Mucosa of descending colon (tissue), 3 donors: Measurements from ENCODE around the gene UBA6. TPM values are rescaled to one million over a fixed set of nuclear protein-coding genes. Genes with fewer than 3 reads are reported as not detected.

Source experiments
- ATAC-seq: fragments of 200-7000 bp; cut with Tn5 transposase; one replicate; pipeline ENCODE4 v1.9.1; 2020; ENCODE audit warnings: mild to moderate bottlenecking, moderate library complexity
- DNase-seq, 3 donors: peaks; one replicate each; pipeline ENCODE4 v3.0.0-alpha.2; 2020
- H3K36me3 ChIP-seq: fragments of 200-600 bp; one replicate; pipeline ENCODE4 v1.8.0; 2021; ENCODE audit warnings: low read depth, mild to moderate bottlenecking
- H3K4me1 ChIP-seq: fragments of 200-600 bp; one replicate; pipeline ENCODE4 v1.8.0; 2021; ENCODE audit warnings: low read depth, mild to moderate bottlenecking
- H3K4me3 ChIP-seq: fragments of 200-600 bp; one replicate; pipeline ENCODE4 v1.8.0; 2021; ENCODE audit warnings: mild to moderate bottlenecking
- H3K9me3 ChIP-seq: fragments of 200-600 bp; one replicate; pipeline ENCODE4 v1.8.0; 2021; ENCODE audit warnings: mild to moderate bottlenecking
- CTCF ChIP-seq: fragments of 200-600 bp; IDR thresholded peaks from one replicate; pipeline ENCODE4 v1.8.0; 2022; ENCODE audit warnings: antibody characterized with exemption, mild to moderate bottlenecking
- intact Hi-C, 2 donors: fragments of 100-400 bp; cut with DNase I in 1 of 2; cut with micrococcal nuclease in 1 of 2; formaldehyde crosslinking; loops; one replicate each; pipeline versions ENCODE4 v1.11.0 to v1.11.1; 2022; cut with DNase I, micrococcal nuclease
- total RNA-seq, 3 donors: library from RNA; stranded (reverse); fragmentation: NEBNext Ultra II Directional in 2 of 3; extraction: Animal tissue kit (Norgen Biotek cat#: 25700) in 2 of 3; gene quantifications; one replicate each; pipeline versions ENCODE4 v1.2.1 to v1.2.4, GENCODE V29; 2021 to 2023
- donor health status: DM: no; HTN: no; CAD: no; lungs with moderate emphysema.
- donor health status: DM: no; HTN: no; CAD: no.
- donor health status: DM: no; HTN: yes; CAD: no.

Gene UBA6
- total RNA-seq, 3 donors from 2014 or later: 35.1 to 49.2 (median 47.9) TPM

GRCh38 chr4:67576059-67576466 lies 124.9 kb downstream of the UBA6 start:
- Histone ChIP-seq H3K9me3 (no peaks in the 10 kb centered on the region), H3K4me1 (no peaks in the 10 kb centered on the region), H3K4me3 (no peak overlapping the region), H3K36me3 (no peaks in the 10 kb centered on the region)
- ATAC-seq (no peak), DNase-seq (no peak)
- intact Hi-C loops: no loop called here
- TF ChIP-seq CTCF: no peak

GRCh38 chr4:67575232-67576058 lies 125.5 kb downstream of the UBA6 start:
- no peak for DNase-seq

GRCh38 chr4:67573193-67573592 lies 127.8 kb downstream of the UBA6 start:
- Histone ChIP-seq H3K9me3 (no peaks in the 10 kb centered on the region), H3K4me3 (no peak overlapping the region), H3K36me3 (no peaks in the 10 kb centered on the region), H3K4me1 (no peaks in the 10 kb centered on the region)
- DNase-seq (no peak), ATAC-seq (no peak)
- TF ChIP-seq CTCF: no peak
- intact Hi-C loops: no loop called here

More at GRCh38 chr4:67575232-67576058, 125.5 kb downstream of the UBA6 start:
- Histone ChIP-seq H3K4me3 (no peak overlapping the region), H3K36me3 (no peaks in the 10 kb centered on the region), H3K4me1 (no peaks in the 10 kb centered on the region), H3K9me3 (no peaks in the 10 kb centered on the region)
- no peak for TF ChIP-seq CTCF
- ATAC-seq: peak; percentile 73
- intact Hi-C loops: no loop called here

GRCh38 chr4:67571975-67572374 lies 129.0 kb downstream of the UBA6 start:
- ATAC-seq: no peak
- TF ChIP-seq CTCF: no peak
- H3K4me1 ChIP-seq: no peaks in the 10 kb centered on the region

GRCh38 chr4:67570537-67570936 lies 130.4 kb downstream of the UBA6 start:
- no peak for TF ChIP-seq CTCF
- ATAC-seq (no peak), DNase-seq (no peak)
- Histone ChIP-seq H3K4me1 (no peaks in the 10 kb centered on the region), H3K36me3 (no peaks in the 10 kb centered on the region), H3K4me3 (no peak overlapping the region), H3K9me3 (no peaks in the 10 kb centered on the region)
- intact Hi-C loops: no loop called here

More at GRCh38 chr4:67571975-67572374, 129.0 kb downstream of the UBA6 start:
- H3K9me3 ChIP-seq: no peaks in the 10 kb centered on the region
- H3K36me3 ChIP-seq: no peaks in the 10 kb centered on the region
- no peak for DNase-seq
- no peak overlapping the region for H3K4me3 ChIP-seq
- intact Hi-C loops: no loop called here
